ENCODE data around the gene HOXB8.

DNA sequence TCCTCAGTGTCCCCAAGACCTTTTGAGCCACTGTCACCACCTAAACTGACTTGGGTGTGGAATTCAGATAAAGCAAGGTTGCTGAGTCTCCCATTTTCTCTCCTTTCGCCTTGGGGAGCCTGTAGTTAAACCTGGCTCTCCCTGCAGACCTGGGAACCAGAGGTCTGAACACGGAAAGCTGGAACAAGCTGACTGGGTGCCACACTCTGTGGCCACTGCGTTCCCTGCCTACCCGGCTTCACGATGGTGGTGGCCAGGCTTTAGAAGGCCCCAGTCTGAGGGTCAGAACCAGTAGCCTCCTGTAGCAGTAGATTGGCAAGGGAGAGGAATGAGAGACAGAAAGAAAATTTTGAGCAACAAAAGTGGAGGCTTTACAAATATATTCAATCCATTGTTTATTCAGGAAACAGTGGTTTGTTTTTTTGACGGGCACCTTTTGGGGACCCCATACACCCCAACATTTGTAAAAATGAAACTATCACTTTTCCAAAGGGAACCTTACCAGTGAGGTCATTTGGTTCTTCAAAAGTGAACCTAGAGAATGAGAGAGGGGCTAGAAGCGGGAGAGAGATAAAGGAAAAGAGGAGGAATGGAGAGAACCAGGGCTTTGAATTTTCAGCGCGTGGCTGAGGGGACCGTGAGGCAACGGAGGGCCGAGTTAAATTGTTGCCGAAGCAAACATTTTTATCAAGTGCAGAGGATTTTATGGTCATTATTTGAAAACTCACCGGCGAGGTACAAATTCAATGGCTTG, 1.8 kb upstream of the HOXB8 start:
- TF ChIP-seq CTCF (IDR thresholded peaks at IDR 0.05; ENCODE audit: low read length): no peak
- TF ChIP-seq EZH2 (optimal IDR thresholded peaks at IDR 0.05; ENCODE audit: low read depth, low read length): no peak
